Measurements from ENCODE around the gene NGEF.

The NGEF gene

GRCh38 chr2:232997749-232998665 lies 15.0 kb downstream of the NGEF start:
- ATAC-seq: no peak

GRCh38 chr2:232994446-232994845 lies 18.6 kb downstream of the NGEF start:
- ATAC-seq: no peak

- no peak for ATAC-seq
Observed at GRCh38 chr2:232993231-232993821, 19.7 kb downstream of the NGEF start.

- no peak for ATAC-seq
Observed at GRCh38 chr2:232986155-232986554, 26.9 kb downstream of the NGEF start.

- no peak for ATAC-seq
Observed at GRCh38 chr2:232984451-232985207, 28.4 kb downstream of the NGEF start.

- no peak for ATAC-seq
Observed at GRCh38 chr2:232983669-232984140, 29.4 kb downstream of the NGEF start.

- no peak for ATAC-seq
Observed at GRCh38 chr2:232982926-232983668, 30.0 kb downstream of the NGEF start.

- ATAC-seq: no peak
Observed at GRCh38 chr2:232981767-232982360, 31.2 kb downstream of the NGEF start.

- ATAC-seq: no peak
Observed at GRCh38 chr2:232981356-232981755, 31.7 kb downstream of the NGEF start.

GRCh38 chr2:232980683-232981082 lies 32.4 kb downstream of the NGEF start:
- ATAC-seq: no peak

- no peak for ATAC-seq
Observed at GRCh38 chr2:232979871-232980461, 33.1 kb downstream of the NGEF start.

- ATAC-seq: no peak
Observed at GRCh38 chr2:232977438-232977971, 35.6 kb downstream of the NGEF start.

GRCh38 chr2:232976666-232977437 lies 36.2 kb downstream of the NGEF start:
- ATAC-seq: no peak

- ATAC-seq: no peak
Observed at GRCh38 chr2:232976176-232976575, 36.9 kb downstream of the NGEF start.

GRCh38 chr2:232974396-232974795 lies 38.7 kb downstream of the NGEF start:
- ATAC-seq: no peak

GRCh38 chr2:232973796-232974195 lies 39.3 kb downstream of the NGEF start:
- no peak for ATAC-seq

GRCh38 chr2:232973011-232973735 lies 39.9 kb downstream of the NGEF start:
- ATAC-seq: no peak

- no peak for ATAC-seq
Observed at GRCh38 chr2:232971744-232972143, 41.3 kb downstream of the NGEF start.

- ATAC-seq: no peak
Observed at GRCh38 chr2:232970051-232970450, 43.0 kb downstream of the NGEF start.

- no peak for ATAC-seq
Observed at GRCh38 chr2:232967474-232967873, 45.6 kb downstream of the NGEF start.

Measured in activated CD4-positive, CD25-positive, alpha-beta regulatory T cell treated with anti-CD3 and anti-CD28 coated beads, Interleukin-2, amount 50 U/mL, for 24 hours (primary cell).